HG02571 (cell line): Measurements from ENCODE around the gene FMNL2.

Source experiments
- ATAC-seq: cut with Tn5 transposase; IDR thresholded peaks from one replicate; pipeline ENCODE4 v1.9.1; 2021; ENCODE audit warnings: mild to moderate bottlenecking, moderate library complexity; ENCODE audit not compliant: unreplicated experiment

Gene FMNL2

GRCh38 chr2:152548111-152548875 is 213.3 kb downstream of the FMNL2 start:
- no peak for ATAC-seq

GRCh38 chr2:152548996-152549395 is 214.0 kb downstream of the FMNL2 start:
- ATAC-seq, result no peak

- ATAC-seq, result no peak
Observed at GRCh38 chr2:152549423-152549822, 214.4 kb downstream of the FMNL2 start.

GRCh38 chr2:152550386-152550785 is 215.4 kb downstream of the FMNL2 start:
- ATAC-seq, result no peak

- no peak for ATAC-seq
Observed at GRCh38 chr2:152552888-152553287, 217.9 kb downstream of the FMNL2 start.

- no peak for ATAC-seq
Observed at GRCh38 chr2:152553518-152553917, 218.5 kb downstream of the FMNL2 start.

- ATAC-seq, result no peak
Observed at GRCh38 chr2:152555048-152555447, 220.1 kb downstream of the FMNL2 start.

GRCh38 chr2:152556506-152556905 is 221.5 kb downstream of the FMNL2 start:
- no peak for ATAC-seq

- no peak for ATAC-seq
Observed at GRCh38 chr2:152557273-152557888, 222.4 kb downstream of the FMNL2 start.

GRCh38 chr2:152558158-152558984 is 223.4 kb downstream of the FMNL2 start:
- no peak for ATAC-seq

GRCh38 chr2:152559008-152559407 is 224.0 kb downstream of the FMNL2 start:
- ATAC-seq, result no peak

GRCh38 chr2:152560166-152560565 is 225.2 kb downstream of the FMNL2 start:
- no peak for ATAC-seq

- no peak for ATAC-seq
Observed at GRCh38 chr2:152560873-152561595, 226.1 kb downstream of the FMNL2 start.

GRCh38 chr2:152562198-152562884 is 227.4 kb downstream of the FMNL2 start:
- no peak for ATAC-seq

GRCh38 chr2:152563764-152564163 is 228.8 kb downstream of the FMNL2 start:
- ATAC-seq, result no peak

GRCh38 chr2:152564754-152565551 is 230.0 kb downstream of the FMNL2 start:
- peak; percentile 75 for ATAC-seq

- ATAC-seq, result peak; percentile 61
Observed at GRCh38 chr2:152565884-152566727, 231.1 kb downstream of the FMNL2 start.

GRCh38 chr2:152566728-152567069 is 231.7 kb downstream of the FMNL2 start:
- ATAC-seq, result peak; percentile 39

GRCh38 chr2:152568531-152568930 is 233.6 kb downstream of the FMNL2 start:
- no peak for ATAC-seq
